BE2C (cell line): ENCODE results near the gene RASAL1.

Experiments
- DNase-seq: peaks from one replicate; pipeline ENCODE4 v3.0.0-alpha.2; 2020
- H3K27me3 ChIP-seq: fragments of 250-450 bp; sonication (Bioruptor Pico); 2 replicates; pipeline ENCODE4 v1.5.1; 2020; ENCODE audit warnings: mild to moderate bottlenecking
- H3K36me3 ChIP-seq: fragments of 250-450 bp; sonication (Bioruptor Pico); 2 replicates; pipeline ENCODE4 v1.5.1; 2020; ENCODE audit warnings: mild to moderate bottlenecking
- H3K4me1 ChIP-seq: fragments of 250-450 bp; sonication (Bioruptor Pico); 2 replicates; pipeline ENCODE4 v1.5.1; 2020
- H3K4me3 ChIP-seq: 2 replicates; pipeline ENCODE4 v1.5.1; 2011; ENCODE audit warnings: low read depth, low read length
- H3K9me3 ChIP-seq: fragments of 250-450 bp; sonication (Bioruptor Pico); 2 replicates; pipeline ENCODE4 v1.5.1; 2020
- TF ChIP-seq, protein P1 (sequence below): IDR thresholded peaks from 2 replicates; pipeline ENCODE4 v1.5.1; 2012; ENCODE audit warnings: mild to moderate bottlenecking, low read depth, low read length

RASAL1 gene

DNA sequence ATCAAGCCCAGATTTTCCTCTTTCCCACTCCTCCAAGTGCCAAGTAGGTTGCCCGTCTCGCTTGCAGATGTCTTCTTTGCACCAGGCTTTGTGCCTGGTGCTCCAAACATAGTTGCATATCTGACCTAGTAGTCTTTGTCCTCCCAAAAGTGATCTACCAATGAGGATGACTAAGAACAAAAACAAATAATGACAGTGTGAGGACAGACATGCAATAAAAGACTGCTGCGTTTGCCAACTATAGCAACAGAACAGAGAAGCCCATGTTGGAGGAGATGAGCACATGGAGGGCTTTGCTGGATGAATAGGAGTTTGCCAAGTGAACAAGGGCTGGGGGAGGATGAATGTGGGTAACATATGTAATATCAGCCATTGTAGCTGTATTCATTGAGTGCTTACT is 63.4 kb downstream of the RASAL1 start:
- Histone ChIP-seq H3K4me1 (no peaks in the 10 kb centered on the region; the same call in 1 of the 2 replicates), H3K4me3 (no peak overlapping the region), H3K9me3 (no peaks in the 10 kb centered on the region), H3K27me3 (no peaks in the 10 kb centered on the region), H3K36me3 (no peaks in the 10 kb centered on the region)
- TF ChIP-seq, protein P1, sequence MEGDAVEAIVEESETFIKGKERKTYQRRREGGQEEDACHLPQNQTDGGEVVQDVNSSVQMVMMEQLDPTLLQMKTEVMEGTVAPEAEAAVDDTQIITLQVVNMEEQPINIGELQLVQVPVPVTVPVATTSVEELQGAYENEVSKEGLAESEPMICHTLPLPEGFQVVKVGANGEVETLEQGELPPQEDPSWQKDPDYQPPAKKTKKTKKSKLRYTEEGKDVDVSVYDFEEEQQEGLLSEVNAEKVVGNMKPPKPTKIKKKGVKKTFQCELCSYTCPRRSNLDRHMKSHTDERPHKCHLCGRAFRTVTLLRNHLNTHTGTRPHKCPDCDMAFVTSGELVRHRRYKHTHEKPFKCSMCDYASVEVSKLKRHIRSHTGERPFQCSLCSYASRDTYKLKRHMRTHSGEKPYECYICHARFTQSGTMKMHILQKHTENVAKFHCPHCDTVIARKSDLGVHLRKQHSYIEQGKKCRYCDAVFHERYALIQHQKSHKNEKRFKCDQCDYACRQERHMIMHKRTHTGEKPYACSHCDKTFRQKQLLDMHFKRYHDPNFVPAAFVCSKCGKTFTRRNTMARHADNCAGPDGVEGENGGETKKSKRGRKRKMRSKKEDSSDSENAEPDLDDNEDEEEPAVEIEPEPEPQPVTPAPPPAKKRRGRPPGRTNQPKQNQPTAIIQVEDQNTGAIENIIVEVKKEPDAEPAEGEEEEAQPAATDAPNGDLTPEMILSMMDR, result no peak
- DNase-seq, result no peak

DNA sequence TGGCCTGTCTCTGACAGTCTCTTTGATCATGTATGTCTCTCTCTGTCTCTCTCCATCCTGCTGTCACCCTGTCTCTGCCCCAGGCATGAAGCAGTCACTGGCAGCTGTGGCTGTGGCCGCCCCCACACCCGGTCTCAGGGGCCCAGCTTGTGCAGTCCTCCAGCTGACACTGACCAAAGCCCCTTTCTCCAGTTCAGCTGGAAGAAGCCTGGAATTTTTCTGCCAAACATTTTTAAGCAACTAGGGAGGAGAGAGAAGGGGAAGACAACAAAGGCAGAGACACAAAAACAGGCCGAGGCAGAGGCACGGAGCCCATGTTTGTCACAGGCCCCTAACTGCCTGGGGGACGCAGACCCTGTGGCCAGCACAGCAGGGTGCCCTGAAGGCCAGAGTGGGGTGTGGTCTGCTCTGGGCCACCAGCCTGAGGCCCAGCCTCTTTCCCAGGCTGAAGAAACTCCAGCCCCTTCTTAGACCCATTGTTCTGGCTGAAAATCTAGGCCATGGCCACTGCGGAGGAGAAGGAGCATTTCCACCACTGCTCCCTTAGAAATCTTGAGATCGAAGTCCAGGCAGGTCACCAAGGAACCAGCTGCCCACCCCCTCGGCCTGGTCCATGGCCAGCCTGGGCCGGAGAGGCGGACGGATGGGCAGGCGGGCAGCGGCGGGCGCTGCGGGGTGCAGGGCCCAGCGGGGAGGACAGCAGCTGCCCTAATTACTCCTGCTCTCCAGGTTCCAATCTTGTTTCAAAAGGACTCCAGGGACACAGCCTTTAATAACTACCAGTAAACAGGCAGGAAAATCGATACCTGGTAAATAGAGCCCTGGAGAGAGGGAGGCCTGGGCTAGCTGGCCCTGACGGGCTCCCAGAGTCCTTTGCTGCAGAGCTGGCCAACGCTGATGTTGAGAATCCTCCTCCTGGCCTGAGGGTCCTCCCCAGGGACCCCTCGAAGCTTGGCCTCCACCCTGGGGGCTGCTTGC is 64.1 kb downstream of the RASAL1 start:
- TF ChIP-seq, protein P1, result no peak
- Histone ChIP-seq H3K36me3 (no peaks in the 10 kb centered on the region), H3K9me3 (no peaks in the 10 kb centered on the region), H3K4me3 (no peak overlapping the region), H3K27me3 (no peaks in the 10 kb centered on the region), H3K4me1 (no peaks in the 10 kb centered on the region; the same call in 1 of the 2 replicates)
- no peak for DNase-seq

DNA sequence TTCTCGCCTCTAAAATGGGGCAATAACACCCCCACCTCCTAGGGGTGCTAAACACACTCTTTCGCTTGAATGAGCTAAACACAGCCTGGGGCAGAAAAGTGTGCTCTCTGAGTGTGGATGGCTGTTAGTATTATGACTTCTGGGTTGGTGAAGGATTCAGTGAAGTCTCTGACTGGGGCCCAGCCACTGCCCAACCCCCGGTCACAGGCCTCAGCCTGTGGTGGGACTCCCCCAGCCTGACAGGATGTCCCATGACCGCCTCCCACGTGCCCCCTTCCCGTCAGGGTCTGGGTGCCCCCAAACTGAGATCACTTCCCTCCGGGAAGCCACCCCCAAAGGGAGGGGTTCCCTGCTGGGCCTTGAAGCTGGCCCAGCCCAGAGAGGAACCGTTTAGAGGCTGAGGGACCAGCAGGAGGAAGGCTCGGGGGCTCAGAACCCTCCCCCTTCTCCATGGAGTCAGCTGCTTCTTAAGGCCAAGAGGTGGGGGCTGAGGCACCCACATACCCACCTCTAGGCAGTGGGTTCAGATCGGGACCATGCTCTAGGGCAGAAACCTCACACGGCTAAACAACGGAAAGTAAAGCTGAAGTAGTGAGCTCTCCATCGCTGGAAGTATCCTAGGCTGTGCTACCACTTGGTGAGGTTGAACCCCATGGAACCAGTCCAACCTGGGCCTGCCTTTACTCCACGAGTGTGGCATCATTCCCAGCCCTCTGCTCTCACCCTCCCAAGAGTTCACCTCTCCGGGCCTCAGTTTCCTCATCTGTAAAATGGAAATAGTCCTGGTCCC is 65.2 kb downstream of the RASAL1 start:
- no peaks in the 10 kb centered on the region for H3K27me3 ChIP-seq
- no peak overlapping the region for H3K4me3 ChIP-seq
- TF ChIP-seq, protein P1, result no peak
- H3K4me1 ChIP-seq, result peaks cover 2% of the 10 kb centered on the region
- H3K36me3 ChIP-seq, result no peaks in the 10 kb centered on the region
- no peaks in the 10 kb centered on the region for H3K9me3 ChIP-seq
- no peak for DNase-seq

DNA sequence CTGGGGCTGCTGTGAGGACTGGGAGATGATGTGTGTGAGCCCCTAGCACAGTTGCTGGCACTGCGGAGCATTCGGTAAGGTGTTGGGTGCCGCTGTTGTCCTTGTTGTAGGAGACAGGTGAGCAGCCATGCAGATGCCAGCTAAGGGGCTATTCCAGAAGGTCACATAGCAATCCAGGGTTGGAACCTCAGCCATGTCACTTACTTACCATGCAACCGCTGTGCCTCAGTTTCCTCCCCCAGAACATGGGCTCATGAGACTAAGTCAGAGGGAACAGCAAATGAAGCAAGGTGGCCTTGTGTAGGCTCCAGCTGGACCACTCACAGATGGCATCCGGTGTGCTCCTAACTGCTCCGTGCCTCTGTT is 65.8 kb downstream of the RASAL1 start:
- peaks cover 8% of the 10 kb centered on the region for H3K4me1 ChIP-seq
- no peak for DNase-seq
- TF ChIP-seq, protein P1, result no peak
- H3K9me3 ChIP-seq, result no peaks in the 10 kb centered on the region
- H3K4me3 ChIP-seq, result no peak overlapping the region
- H3K27me3 ChIP-seq, result no peaks in the 10 kb centered on the region
- H3K36me3 ChIP-seq, result no peaks in the 10 kb centered on the region

DNA sequence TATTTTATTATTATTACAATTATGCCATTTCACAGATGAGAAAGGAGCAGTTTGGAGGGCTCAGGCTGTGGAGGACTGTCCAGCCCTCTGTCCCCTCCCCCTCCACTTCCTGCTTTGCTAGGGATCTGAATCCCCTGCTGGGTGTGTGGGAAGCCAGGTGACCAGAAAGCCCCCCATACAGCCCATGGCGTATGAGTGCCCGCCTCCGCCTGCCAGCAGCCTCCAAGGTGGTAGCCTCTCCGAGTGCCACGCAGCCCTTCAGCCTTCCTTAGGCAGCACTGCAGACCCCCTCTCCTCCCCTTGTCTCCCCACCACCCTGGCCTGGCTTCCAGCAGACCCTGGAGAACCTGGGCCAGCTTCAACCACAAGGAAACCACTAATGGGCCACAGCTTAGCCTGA is 66.4 kb downstream of the RASAL1 start:
- TF ChIP-seq, protein P1, result no peak
- Histone ChIP-seq H3K27me3 (no peaks in the 10 kb centered on the region), H3K36me3 (no peaks in the 10 kb centered on the region), H3K9me3 (no peaks in the 10 kb centered on the region), H3K4me3 (no peak overlapping the region), H3K4me1 (peaks cover 11% of the 10 kb centered on the region)
- DNase-seq, result no peak
